GM10847 (cell line): ENCODE data around the gene RPLP1.
A peak's percentile ranks its signal among the peaks of the same experiment; 100 is the strongest.

Source experiments
- POLR2A ChIP-seq: IDR thresholded peaks from 2 replicates; pipeline ENCODE4 v1.6.1; 2011; ENCODE audit not compliant: insufficient read length; ENCODE audit errors: extremely low read depth

The RPLP1 gene

DNA sequence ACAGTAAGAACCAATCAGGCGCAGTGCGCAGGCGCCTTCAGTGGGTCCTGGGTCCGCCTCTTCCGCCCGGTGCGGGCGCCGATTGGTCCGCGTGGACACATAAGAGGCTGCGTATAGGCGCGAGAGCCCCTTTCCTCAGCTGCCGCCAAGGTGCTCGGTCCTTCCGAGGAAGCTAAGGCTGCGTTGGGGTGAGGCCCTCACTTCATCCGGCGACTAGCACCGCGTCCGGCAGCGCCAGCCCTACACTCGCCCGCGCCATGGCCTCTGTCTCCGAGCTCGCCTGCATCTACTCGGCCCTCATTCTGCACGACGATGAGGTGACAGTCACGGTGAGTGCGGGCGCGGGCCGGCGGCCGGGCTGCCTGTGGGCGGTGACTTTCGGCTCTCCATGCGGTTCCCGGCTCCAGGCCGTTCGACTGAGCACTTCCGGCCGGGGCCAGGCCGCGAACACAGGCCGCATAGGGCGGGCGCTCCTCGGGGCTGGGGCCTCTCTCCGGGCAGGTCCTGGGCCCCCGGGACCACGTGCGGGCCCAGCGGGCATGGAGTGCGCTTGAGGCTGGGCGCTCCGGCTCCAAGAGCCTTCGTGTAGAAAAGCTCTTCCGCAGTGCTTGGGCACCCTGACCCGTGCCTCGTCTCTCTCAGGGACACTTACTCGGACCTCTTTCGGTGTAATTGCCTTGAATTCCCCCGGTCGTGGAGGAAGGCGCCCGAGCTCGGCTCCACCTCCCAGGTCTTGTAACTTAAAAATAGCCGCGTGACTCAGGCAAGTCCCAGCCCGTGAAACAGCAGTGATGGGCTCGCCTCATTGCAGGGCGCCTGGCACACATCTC is at the start of gene RPLP1:
TSS of gene RPLP1 (plus strand) at position 127 of the 830 bp plus-strand sequence. CDS start at position 258, 131 bp downstream.
- TF ChIP-seq POLR2A = peak; percentile 99

DNA sequence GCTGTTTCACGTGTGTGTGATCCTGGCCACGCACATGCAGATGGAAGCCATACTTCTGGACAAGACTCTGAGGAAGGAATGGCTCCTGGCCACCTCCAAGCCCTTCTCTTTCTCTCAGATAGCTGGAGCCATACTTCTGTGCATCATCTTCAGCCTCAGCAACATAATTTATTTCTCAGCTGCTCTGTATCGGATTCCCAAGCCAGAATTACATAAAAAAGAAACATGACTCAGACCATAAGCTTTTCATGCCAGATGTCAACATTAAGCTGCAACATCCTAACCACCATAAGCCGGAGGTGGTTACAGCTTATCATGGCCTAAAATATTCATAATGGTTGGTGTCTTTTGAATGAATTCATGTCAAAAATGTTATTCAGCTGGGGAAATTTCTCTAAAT is 49.0 kb upstream of the RPLP1 start:
- TF ChIP-seq POLR2A = no peak

DNA sequence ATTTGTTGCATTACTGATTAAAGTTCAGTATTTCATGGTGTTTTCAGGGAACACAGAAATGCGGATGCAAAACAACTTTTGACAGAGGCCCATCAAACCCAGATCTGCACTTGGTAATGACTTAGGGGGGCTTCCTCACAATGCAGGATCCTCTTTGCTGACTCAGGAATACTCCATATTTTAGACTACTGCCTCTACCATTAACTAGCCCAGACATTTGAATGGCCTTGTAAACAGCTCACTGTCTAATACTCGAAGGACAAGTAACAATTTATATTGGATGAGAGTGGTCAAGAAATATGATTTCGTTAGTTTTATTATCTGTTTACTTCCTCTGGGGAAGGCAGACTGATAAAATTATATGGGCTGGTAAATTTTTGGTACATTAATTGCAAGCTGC is 47.5 kb upstream of the RPLP1 start:
- no peak for TF ChIP-seq POLR2A

DNA sequence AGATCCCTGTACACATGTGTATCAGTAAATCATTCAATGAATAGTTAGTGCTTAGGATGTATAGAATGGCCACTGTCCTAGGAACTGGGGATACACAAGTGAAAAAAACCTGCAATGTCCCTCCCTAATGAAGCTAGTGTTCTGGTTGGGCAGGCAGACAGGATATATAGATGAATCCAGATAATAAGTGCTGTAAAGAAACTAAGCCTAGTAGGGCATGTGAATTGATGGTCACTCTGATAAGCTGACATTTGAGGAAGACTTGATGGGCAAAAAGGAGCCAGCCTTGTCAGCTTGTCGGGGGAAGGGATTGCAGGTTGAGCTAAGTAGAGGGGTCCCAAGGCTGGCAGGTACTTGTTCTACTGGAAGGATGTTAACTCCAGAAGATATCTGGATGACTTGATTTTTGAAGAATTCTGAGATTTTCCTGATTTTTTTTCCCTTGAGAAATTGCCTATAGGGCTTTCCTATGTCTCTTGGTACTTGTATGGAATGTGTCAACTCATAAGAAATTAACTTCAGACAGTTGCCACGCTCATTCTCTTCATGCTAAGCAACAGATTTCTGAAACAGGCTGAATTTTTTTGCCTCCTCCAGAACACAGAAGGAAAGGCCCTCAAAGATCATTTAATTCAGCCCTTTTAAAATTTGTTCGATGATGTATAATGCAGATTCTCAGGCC is 44.8 kb upstream of the RPLP1 start:
- no peak for TF ChIP-seq POLR2A

DNA sequence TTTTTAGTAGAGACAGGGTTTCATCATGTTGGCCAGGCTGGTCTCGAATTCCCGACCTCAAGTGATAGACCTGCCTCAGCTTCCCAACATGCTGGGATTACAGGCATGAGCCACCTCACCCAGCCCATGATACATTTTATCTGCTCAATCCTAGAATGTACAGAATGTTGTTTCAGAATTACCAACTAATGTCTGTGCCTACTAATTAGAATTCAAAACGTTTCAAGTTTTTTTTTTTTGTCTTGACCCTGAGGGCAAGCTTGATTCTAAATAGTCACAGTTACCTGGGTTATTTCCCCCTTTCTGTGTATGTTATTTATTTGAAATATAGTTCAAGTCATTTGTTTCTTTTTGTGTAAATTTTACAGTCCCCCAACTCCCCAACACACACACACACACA is 43.8 kb upstream of the RPLP1 start:
- TF ChIP-seq POLR2A = no peak

DNA sequence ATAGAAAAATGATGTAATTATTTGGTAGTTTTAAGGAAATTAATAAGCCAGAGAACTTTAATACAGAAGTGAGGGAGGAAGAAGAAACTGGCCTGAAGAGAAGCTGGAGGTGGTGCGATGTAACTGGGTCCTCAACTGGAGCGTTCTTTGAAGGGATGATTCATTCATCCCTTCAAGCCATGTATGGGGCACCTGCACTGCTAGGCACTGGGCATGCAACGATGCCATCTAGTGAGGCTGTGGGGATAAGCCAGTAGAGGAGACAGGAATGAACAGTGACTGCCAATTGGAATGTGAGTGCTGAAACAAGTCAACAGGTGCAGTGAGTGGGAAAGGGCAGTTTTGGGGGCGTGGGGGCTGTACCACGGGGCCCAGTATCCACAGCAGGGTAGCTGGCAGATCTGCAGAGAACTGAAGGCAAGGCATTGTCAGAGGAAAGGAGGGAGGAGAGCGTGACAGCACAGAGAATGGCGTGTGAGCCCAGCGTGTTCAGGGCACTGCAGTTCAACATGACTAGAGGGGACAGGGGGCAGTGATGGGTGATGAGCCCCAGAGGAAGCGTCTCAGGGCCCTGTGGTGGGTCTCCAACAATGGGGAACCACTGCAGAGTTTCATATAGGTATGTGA is 42.3 kb upstream of the RPLP1 start:
- TF ChIP-seq POLR2A = no peak

DNA sequence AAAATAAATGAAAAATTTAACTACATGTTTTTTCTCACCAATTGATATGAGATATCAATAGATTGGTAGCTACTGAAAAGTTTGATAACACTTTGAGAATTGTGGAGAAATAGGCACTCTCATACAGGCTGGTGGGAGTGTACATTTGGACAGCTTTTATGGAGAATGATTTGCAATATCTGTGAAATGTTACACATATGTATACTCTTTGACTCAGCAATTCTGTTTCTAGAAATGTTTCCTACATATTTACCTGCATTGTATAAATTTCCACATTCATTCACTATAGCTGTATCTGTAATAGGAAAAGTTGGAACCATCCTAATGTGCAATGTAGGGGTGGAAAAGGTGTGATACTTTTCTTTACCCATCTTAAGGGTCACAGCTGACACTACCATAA is 40.3 kb upstream of the RPLP1 start:
- no peak for TF ChIP-seq POLR2A

DNA sequence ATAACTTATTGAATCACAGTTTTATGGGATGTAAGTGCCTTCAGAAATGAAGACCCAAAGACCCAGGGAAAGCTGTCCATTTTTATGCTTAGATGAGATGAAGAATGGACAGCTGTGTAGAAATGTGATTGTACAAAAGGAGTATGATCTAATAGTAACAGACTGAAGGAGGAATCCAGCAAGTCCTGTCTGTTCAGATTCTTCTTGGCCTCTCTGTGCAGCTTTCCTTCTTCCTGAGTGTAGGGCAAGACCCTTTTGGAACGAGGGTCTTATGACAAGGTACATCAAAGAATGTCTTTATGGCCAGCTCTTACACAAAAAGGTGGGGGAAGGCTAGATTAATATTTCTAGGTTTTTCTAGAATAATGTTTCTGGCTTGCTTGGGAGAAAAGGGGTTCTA is 39.9 kb upstream of the RPLP1 start:
- TF ChIP-seq POLR2A = no peak

DNA sequence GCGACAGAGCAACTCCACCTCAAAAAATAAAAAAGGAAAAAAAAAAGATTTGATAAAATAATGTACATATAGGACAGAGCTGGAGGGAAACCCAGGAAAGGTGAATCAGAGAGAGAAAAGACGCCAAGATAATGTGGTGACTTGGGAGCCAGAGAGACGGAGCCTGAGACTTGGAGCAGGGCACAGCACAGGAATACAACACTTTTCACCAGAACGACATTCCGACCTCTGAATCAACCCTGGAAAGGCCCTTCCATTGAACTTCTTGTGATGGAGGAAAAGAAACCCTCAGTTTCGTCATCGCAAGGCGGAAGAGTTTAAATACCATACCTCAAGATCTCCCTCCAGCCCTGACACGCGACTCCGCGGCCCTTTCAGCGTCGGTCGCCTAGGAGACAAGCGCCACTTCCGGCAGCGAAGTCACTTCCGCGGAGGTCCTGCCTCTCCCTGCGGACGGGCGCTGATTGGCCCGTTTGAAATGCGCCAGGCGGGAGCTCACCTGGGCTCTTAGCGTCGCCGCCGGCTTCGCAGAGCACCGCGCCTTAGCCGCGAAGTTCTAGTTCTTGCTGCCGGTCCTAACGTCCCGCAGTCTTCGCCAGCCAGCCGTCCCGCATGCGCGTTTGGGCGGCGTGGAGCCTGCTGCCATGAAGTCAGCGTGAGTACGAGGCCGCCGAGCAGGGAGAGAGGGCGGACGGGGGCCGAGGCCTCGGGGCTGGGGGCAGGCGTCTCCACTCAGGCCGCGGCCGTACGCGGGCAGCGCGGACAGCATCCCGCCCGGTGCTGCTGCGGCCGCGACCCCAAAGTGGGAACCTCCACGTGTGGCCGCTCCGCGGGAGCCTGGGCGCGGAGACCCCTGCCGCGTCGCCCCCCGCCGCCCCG is 38.6 kb upstream of the RPLP1 start, which contains the start of gene KIF23:
TSS of gene KIF23 (plus strand) at position 528 of the 879 bp plus-strand sequence. CDS start at position 645, 117 bp downstream.
- TF ChIP-seq POLR2A = peak; percentile 69

DNA sequence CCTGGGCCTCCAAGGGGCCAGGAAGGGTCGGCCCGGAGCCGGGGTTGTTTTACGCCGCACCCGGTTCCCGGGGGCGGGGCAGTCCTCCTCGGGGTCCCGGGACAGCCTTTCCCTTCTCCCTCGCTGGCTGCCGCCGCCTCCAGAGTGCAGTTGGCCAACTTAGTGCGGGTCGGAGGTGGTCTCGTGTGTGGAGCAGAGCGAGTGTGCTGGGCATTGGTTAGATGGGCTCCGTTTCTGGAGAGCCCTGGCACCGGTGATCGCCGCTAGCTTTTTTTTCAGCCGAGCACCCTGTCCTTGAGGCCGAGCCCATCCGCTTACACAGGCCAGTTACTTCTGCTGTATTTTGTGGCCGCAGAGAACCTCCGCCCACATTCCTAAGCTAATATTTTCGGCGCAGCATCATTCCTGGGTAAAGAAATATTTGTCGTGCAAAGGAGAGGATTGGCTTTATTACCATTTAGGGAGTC is 37.9 kb upstream of the RPLP1 start:
- TF ChIP-seq POLR2A = no peak

DNA sequence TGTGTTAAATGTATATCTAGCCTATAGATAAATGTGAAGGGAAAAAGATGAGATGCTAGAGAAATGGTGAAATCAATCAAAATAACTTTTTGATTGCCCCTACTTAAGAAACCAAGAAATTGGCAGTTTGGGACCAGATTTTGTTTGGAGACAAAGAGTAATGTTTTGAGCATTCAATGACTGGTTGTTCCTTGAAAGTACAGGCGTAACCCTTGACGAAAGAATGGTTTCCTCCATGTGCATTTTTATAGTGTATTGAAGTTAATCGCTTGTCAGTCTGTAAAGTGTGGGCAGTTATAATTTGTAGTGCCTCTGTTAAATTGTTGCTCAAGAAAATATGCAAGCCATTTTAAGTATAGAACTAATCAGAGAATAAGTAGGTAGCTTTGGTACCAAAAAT is 37.2 kb upstream of the RPLP1 start:
- no peak for TF ChIP-seq POLR2A

DNA sequence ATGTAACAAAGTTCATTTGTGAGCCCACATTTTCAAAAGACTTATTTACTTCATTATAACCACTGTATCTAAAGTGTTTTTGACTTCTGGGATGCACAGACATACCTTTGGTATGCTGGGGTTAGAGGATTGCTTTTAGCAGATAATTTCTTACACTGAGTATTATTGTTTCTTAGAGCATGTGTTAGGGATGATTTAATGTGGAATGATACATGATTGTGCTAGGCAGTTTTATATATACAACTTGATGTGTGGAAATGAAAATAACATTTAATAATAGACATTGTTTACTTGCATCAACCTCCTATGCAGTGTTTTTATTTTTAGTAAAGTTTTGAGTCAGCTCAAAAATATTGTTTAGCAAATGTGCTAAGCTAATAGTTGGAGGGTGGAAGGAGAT is 35.0 kb upstream of the RPLP1 start:
- TF ChIP-seq POLR2A = no peak

DNA sequence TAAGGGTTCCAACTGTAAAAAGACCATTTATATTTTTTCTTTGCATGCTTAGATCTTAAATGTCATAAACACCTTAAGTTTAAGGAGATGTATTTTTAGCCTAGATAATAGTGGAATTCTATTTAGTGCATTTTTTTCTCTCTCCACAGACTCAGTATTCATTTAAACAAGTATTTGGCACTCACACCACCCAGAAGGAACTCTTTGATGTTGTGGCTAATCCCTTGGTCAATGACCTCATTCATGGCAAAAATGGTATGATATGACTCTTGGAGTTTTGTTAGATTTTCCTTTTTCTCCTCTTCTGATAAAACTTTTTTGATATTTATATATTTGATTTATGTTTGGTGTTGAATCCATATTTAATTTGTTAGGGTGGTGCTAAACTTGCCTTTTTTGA is 31.1 kb upstream of the RPLP1 start:
- no peak for TF ChIP-seq POLR2A

DNA sequence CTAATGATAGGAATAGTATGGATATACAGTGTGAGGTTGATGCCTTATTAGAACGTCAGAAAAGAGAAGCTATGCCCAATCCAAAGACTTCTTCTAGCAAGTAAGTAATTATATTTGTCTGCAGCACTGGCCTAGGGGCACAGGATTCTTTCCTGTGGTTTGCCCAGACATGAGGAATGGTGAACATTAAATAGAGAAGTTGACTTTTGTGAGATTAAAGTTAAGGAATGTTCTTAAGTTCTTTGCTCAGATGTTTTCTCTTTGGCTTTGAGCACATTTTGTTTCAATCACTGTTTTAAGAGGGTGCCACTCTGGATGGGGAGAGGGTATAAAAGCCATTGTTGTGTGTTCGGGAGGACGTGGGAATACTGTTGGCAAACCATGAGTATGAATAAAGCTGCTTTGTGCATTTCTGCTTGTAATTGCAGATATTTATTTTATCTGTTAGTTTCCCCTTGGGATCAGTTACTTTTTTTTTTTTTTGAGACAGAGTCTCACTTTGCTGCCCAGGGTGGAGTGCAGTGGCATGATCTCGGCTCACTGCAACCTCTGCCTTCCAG is 30.2 kb upstream of the RPLP1 start:
- no peak for TF ChIP-seq POLR2A

DNA sequence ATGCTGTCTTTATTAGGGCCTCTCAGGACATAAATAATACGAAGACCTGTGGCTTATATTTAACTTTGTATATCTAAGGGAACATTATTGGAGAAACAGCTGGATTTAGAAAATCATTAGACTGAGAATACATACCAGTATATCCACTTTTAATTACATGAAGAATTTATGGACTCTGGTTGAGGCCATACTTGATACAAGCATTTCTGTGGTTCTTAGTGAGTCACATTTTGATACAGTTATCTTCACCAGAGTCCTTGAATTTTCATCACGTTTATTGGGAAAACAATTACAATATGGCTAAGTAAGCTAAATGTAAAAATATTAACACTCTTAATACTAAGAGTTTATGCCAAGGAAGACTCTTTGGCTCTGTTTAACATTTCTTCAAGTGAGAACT is 28.6 kb upstream of the RPLP1 start:
- no peak for TF ChIP-seq POLR2A
